Osteoblast (primary cell): ENCODE results near the gene RNF31. TPM values are rescaled to one million over a fixed set of nuclear protein-coding genes. Genes with fewer than 3 reads are reported as not detected.

Experiments
- DNase-seq: peaks from one replicate; pipeline ENCODE4 v3.0.0; 2011; ENCODE audit warnings: low spot score, mixed read lengths; ENCODE audit not compliant: insufficient read length; ENCODE audit errors: missing footprints
- H2AFZ ChIP-seq: 2 replicates; pipeline ENCODE4 v1.6.0; 2011; ENCODE audit warnings: mild to moderate bottlenecking, low read length
- H3K27ac ChIP-seq: 2 replicates; pipeline ENCODE4 v1.5.1; 2011; ENCODE audit warnings: mild to moderate bottlenecking, low read depth, low read length, moderate library complexity
- H3K27me3 ChIP-seq: 2 replicates; pipeline ENCODE4 v1.6.0; 2012; ENCODE audit warnings: mild to moderate bottlenecking, control low read depth, inconsistent platforms, low read length, moderate library complexity; ENCODE audit not compliant: insufficient read depth
- H3K36me3 ChIP-seq: 2 replicates; pipeline ENCODE4 v1.5.1; 2011; ENCODE audit warnings: mild to moderate bottlenecking, low read length, control low read depth, moderate library complexity; ENCODE audit not compliant: insufficient read depth
- H3K4me1 ChIP-seq: 2 replicates; pipeline ENCODE4 v1.5.1; 2011; ENCODE audit warnings: mild to moderate bottlenecking, low read length, control low read depth, moderate library complexity; ENCODE audit not compliant: insufficient read depth
- H3K4me2 ChIP-seq: 2 replicates; pipeline ENCODE4 v1.6.0; 2011; ENCODE audit warnings: mild to moderate bottlenecking, low read length; ENCODE audit not compliant: insufficient read depth
- H3K4me3 ChIP-seq: fragments of 200-600 bp; sonication (generic); 3 replicates; pipeline ENCODE4 v1.5.1; 2012; ENCODE audit warnings: mild to moderate bottlenecking, low read length, inconsistent platforms; ENCODE audit not compliant: insufficient read depth
- H3K79me2 ChIP-seq: 2 replicates; pipeline ENCODE4 v1.6.0; 2012; ENCODE audit warnings: mild to moderate bottlenecking, low read length, control low read depth, inconsistent platforms; ENCODE audit not compliant: insufficient read depth
- H3K9me3 ChIP-seq: 2 replicates; pipeline ENCODE4 v1.5.1; 2011; ENCODE audit warnings: low read depth, low read length, control low read depth
- H4K20me1 ChIP-seq: 2 replicates; pipeline ENCODE4 v1.6.0; 2012; ENCODE audit warnings: mild to moderate bottlenecking, low read length, control low read depth; ENCODE audit not compliant: insufficient read depth
- CTCF ChIP-seq: IDR thresholded peaks from 2 replicates; pipeline ENCODE4 v1.5.1; 2011; ENCODE audit warnings: mild to moderate bottlenecking, low read depth, low read length, moderate library complexity; ENCODE audit errors: extremely low read depth
- small RNA-seq: library from RNA; depleted of rRNA; stranded (forward); fragments of <200 nt; gene quantifications from one replicate; pipeline ENCODE3, GENCODE V24; 2012
- total RNA-seq: library from RNA; depleted of rRNA; stranded (reverse); fragments of >200 nt; gene quantifications from 2 replicates; pipeline ENCODE4 v1.2.3, GENCODE V29; 2012

Gene RNF31
- total RNA-seq, 1 donor: 49.6 TPM

- H3K4me1 ChIP-seq: no peaks in the 10 kb centered on the region
- no peak for DNase-seq
- H3K27me3 ChIP-seq: no peaks in the 10 kb centered on the region
- no peak overlapping the region for H3K27ac ChIP-seq
- no peak overlapping the region for H3K4me3 ChIP-seq
- peaks cover 22% of the 10 kb centered on the region for H3K79me2 ChIP-seq
- no peak overlapping the region for H3K4me2 ChIP-seq
- peaks cover 68% of the 10 kb centered on the region for H3K36me3 ChIP-seq
- no peak for TF ChIP-seq CTCF
- H3K9me3 ChIP-seq: no peaks in the 10 kb centered on the region
- no peaks in the 10 kb centered on the region for H4K20me1 ChIP-seq
- H2AFZ ChIP-seq: no peak overlapping the region
Measured at GRCh38 chr14:24207625-24208024, 60.3 kb downstream of the RNF31 start.

Small RNA genes lying within 50 kb of the gene (small RNA-seq; reads per million reads assigned to genes)
- not detected for gene AL136295.4
- not detected for gene CHMP4A
- not detected for gene IPO4
- gene IRF9: not detected
- not detected for gene RNA5SP383

Other genes with a start within 250 kb of the RNF31 start
- gene DHRS4, start 193.7 kb upstream of the RNF31 start, total RNA-seq: 31.5 and 36.5 TPM in 2 replicates
- gene DHRS4L2, start 158.6 kb upstream of the RNF31 start, total RNA-seq: 9.0 and 9.7 TPM in 2 replicates
- gene CARMIL3, start 95.5 kb upstream of the RNF31 start, total RNA-seq: not detected in 2 replicates
- not detected in 2 replicates for gene CPNE6, start 75.9 kb upstream of the RNF31 start, total RNA-seq
- gene PCK2, start 53.2 kb upstream of the RNF31 start, total RNA-seq: 26.2 and 35.1 TPM in 2 replicates
- gene DCAF11, start 32.7 kb upstream of the RNF31 start, total RNA-seq: 73.4 and 84.7 TPM in 2 replicates
- gene NRL, start 32.5 kb upstream of the RNF31 start, total RNA-seq: 1.5 and 1.8 TPM in 2 replicates
- 0.29 and 0.72 TPM in 2 replicates for gene FITM1, start 16.8 kb upstream of the RNF31 start, total RNA-seq
- 95.5 and 111 TPM in 2 replicates for gene PSME1, start 11.3 kb upstream of the RNF31 start, total RNA-seq
- gene EMC9, start 5.9 kb upstream of the RNF31 start, total RNA-seq: 6.9 and 9.1 TPM in 2 replicates
- gene PSME2, start 888 bp upstream of the RNF31 start, total RNA-seq: 47.7 and 55.7 TPM in 2 replicates
- 102 and 117 TPM in 2 replicates for gene IRF9, start 13.8 kb downstream of the RNF31 start, total RNA-seq
- 3.3 and 3.5 TPM in 2 replicates for gene REC8, start 24.6 kb downstream of the RNF31 start, total RNA-seq
- gene IPO4, start 41.3 kb downstream of the RNF31 start, total RNA-seq: 38.9 and 47.0 TPM in 2 replicates
- 78.2 and 84.3 TPM in 2 replicates for gene TM9SF1, start 47.9 kb downstream of the RNF31 start, total RNA-seq
- 0.36 TPM in 1 of 2 replicates, not detected in the other for gene TSSK4, start 58.2 kb downstream of the RNF31 start, total RNA-seq
- 19.2 TPM in 2 replicates for gene CHMP4A, start 66.0 kb downstream of the RNF31 start, total RNA-seq
- gene MDP1, start 68.6 kb downstream of the RNF31 start, total RNA-seq: 14.1 and 14.8 TPM in 2 replicates
- gene NEDD8, start 84.9 kb downstream of the RNF31 start, total RNA-seq: 56.3 and 69.1 TPM in 2 replicates
- gene GMPR2, start 85.4 kb downstream of the RNF31 start, total RNA-seq: 70.7 and 86.5 TPM in 2 replicates
- 62.6 and 63.4 TPM in 2 replicates for gene TINF2, start 95.1 kb downstream of the RNF31 start, total RNA-seq
- gene TGM1, start 115.7 kb downstream of the RNF31 start, total RNA-seq: 0.36 and 1.2 TPM in 2 replicates
- gene RABGGTA, start 124.1 kb downstream of the RNF31 start, total RNA-seq: 28.9 and 34.0 TPM in 2 replicates
- gene DHRS1, start 152.3 kb downstream of the RNF31 start, total RNA-seq: 9.8 and 13.6 TPM in 2 replicates
- gene NOP9, start 152.4 kb downstream of the RNF31 start, total RNA-seq: 17.4 and 21.0 TPM in 2 replicates
- gene CIDEB, start 160.5 kb downstream of the RNF31 start, total RNA-seq: 0.36 and 0.59 TPM in 2 replicates
- gene LTB4R2, start 162.6 kb downstream of the RNF31 start, total RNA-seq: 4.7 and 5.1 TPM in 2 replicates
- 1.2 and 1.8 TPM in 2 replicates for gene LTB4R, start 164.0 kb downstream of the RNF31 start, total RNA-seq
- 17.7 and 18.8 TPM in 2 replicates for gene ADCY4, start 187.6 kb downstream of the RNF31 start, total RNA-seq
- 9.1 and 11.9 TPM in 2 replicates for gene RIPK3, start 192.5 kb downstream of the RNF31 start, total RNA-seq
- gene NFATC4, start 220.7 kb downstream of the RNF31 start, total RNA-seq: 101 and 107 TPM in 2 replicates